ENCODE measurements around the gene COQ8B. TPM values are rescaled to one million over a fixed set of nuclear protein-coding genes. Genes with fewer than 3 reads are reported as not detected.

COQ8B gene
- total and polyA plus RNA-seq, 7 donors, result 24.7 to 59.3 (median 35.9) TPM

DNA sequence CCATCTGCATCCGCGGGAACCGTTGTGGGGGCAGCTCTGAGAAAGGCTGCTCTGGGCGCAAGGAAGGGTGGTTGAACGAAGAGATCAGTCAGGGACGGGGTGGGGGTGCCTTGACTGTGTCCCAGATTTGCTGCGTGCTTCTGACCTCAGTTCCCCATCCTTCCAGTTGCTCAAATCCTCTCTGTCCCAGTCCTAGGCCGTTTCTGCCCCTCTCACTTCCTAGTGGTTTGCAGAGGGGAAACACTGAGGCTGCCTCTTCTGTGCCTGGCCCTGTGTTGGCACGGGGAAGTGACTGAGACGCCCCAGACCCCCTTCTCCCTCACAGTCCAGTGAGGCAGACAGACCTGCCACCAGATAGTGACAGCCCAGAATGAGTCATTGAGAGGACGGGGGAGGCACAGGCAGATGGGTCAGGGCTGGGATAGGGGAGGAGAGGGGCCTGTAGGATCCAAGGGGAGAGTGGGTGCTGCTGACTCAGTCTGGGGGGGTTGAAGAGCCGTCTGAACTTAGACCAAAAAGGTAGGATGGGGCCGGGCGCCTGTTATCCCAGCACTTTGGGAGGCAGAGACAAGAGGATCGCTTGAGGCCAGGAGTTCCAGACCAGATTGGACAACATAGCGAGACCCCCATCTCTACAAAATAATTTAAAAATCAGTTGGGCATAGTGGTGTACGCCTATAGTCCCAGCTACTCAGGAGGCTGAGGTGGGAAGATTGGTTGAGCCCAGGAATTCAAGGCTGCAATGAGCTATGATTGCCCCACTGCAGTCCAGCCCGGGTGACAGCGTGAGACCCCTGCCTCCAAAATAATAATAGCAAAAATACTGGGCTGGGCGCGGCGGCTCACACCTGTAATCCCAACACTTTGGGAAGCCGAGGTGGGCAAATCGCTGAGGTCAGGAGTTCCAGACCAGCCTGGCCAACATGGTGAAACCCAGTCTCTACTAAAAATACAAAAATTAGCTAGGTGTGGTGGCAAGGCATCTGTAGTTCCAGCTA is 52.7 kb downstream of the COQ8B start:
- no peaks in the 10 kb centered on the region for H3K9me3 ChIP-seq
- peaks cover 0 to 16% (median 12%) of the 10 kb centered on the region in 4 donors for H3K4me1 ChIP-seq
- peak; percentile 74 for DNase-seq
- WGBS, 2 donors, result 49 to 51% methylated on average over 24 of the region's 24 CpGs
- H3K27me3 ChIP-seq, result no peaks in the 10 kb centered on the region
- peak overlapping the region; percentile 88 to 90 (median 90) for H3K27ac ChIP-seq
- intact Hi-C loops (cut with DNase I), result loop anchor here (2.0 to 5.0 kb wide), 3 partner anchors 39 to 481 kb away; no protein-coding TSS in a partner anchor
- no peak for TF ChIP-seq POLR2AphosphoS5 (IDR thresholded peaks at IDR 0.05)
- TF ChIP-seq EP300 (IDR thresholded peaks at IDR 0.05), result no peak
- TF ChIP-seq, protein P1, sequence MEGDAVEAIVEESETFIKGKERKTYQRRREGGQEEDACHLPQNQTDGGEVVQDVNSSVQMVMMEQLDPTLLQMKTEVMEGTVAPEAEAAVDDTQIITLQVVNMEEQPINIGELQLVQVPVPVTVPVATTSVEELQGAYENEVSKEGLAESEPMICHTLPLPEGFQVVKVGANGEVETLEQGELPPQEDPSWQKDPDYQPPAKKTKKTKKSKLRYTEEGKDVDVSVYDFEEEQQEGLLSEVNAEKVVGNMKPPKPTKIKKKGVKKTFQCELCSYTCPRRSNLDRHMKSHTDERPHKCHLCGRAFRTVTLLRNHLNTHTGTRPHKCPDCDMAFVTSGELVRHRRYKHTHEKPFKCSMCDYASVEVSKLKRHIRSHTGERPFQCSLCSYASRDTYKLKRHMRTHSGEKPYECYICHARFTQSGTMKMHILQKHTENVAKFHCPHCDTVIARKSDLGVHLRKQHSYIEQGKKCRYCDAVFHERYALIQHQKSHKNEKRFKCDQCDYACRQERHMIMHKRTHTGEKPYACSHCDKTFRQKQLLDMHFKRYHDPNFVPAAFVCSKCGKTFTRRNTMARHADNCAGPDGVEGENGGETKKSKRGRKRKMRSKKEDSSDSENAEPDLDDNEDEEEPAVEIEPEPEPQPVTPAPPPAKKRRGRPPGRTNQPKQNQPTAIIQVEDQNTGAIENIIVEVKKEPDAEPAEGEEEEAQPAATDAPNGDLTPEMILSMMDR (IDR thresholded peaks at IDR 0.05), result no peak
- TF ChIP-seq POLR2A (IDR thresholded peaks at IDR 0.05), result no peak
- peaks cover under 1 to 24% (median 9%) of the 10 kb centered on the region in 4 donors for H3K36me3 ChIP-seq
- peak overlapping the region; percentile 61 to 75 (median 65) for H3K4me3 ChIP-seq

DNA sequence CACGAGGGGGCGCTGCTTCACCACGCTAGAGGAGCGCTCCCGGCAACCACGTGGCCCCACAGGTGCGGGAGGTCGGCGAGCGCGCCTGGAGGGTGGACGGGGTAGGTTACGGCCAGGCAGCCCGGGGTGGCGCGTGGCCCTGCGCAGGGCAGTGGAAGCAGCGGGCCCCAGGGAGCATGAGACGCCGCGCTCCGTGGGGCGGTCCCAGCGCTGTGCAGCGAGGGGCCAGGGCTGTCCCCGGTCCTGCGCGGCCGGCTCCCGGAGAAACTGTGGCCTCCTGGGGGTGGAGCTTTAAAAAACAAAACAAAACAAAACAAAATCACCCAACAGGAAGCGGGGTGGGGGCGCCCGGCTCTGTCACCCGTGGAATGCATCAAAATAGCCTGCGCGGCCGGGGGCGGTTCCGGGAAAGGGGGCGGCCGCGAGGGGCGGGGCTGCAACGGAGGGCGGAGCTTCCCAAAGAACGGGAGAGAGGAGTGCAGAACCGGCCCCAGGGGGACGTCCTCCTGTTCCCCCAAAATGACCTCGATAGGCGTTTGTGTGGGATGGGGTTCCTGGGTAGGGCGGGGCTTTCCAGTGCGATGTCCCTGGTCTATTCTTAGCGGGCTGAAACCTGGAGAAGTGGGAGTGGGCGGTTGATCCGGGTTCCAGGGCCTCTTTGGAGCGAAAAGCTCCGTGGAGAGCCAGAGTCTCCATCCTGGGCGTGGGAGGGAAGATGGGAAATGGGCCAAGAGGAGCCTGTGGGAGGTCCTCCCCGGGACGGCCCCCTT is 53.6 kb downstream of the COQ8B start:
- intact Hi-C loops (cut with DNase I), result loop anchor here (1.0 to 5.0 kb wide), 4 partner anchors 40 to 482 kb away; no protein-coding TSS in a partner anchor
- Histone ChIP-seq H3K36me3 (peaks cover 0 to 15% (median 5%) of the 10 kb centered on the region in 4 donors), H3K27me3 (no peaks in the 10 kb centered on the region), H3K9me3 (no peaks in the 10 kb centered on the region), H3K27ac (peak overlapping the region; percentile 88 to 90 (median 90)), H3K4me1 (peaks cover 0 to 16% (median 12%) of the 10 kb centered on the region in 4 donors), H3K4me3 (peak overlapping the region; percentile 61 to 75 (median 65))
- TF ChIP-seq, protein P1 (IDR thresholded peaks at IDR 0.05), result peak; percentile 97 to 98 (median 97)
- TF ChIP-seq POLR2AphosphoS5 (IDR thresholded peaks at IDR 0.05) (peak; percentile 2 to 59 (median 40)), EP300 (IDR thresholded peaks at IDR 0.05) (no peak), POLR2A (IDR thresholded peaks at IDR 0.05) (no peak)
- 0 to 1% methylated on average over 60 of the region's 60 CpGs for WGBS, 2 donors
- peak; percentile 96 for DNase-seq

GRCh38 chr19:40661616-40662015 is 55.1 kb downstream of the COQ8B start:
- Histone ChIP-seq H3K27me3 (no peaks in the 10 kb centered on the region), H3K4me1 (peaks cover 0 to 16% (median 12%) of the 10 kb centered on the region in 4 donors), H3K4me3 (no peak overlapping the region), H3K36me3 (peaks cover 0 to under 1% (median 0%) of the 10 kb centered on the region in 4 donors), H3K27ac (peak overlapping the region in 1 of 4 donors; percentile 89), H3K9me3 (no peaks in the 10 kb centered on the region)
- 86 to 91% methylated on average over 1 of the region's 1 CpG for WGBS, 2 donors
- intact Hi-C loops (cut with DNase I), result loop anchor here (1.0 to 5.0 kb wide), 4 partner anchors 41 to 483 kb away; no protein-coding TSS in a partner anchor
- no peak for DNase-seq
- TF ChIP-seq POLR2A (IDR thresholded peaks at IDR 0.05) (no peak), EP300 (IDR thresholded peaks at IDR 0.05) (no peak), POLR2AphosphoS5 (IDR thresholded peaks at IDR 0.05) (no peak)
- TF ChIP-seq, protein P1 (IDR thresholded peaks at IDR 0.05), result no peak

DNA sequence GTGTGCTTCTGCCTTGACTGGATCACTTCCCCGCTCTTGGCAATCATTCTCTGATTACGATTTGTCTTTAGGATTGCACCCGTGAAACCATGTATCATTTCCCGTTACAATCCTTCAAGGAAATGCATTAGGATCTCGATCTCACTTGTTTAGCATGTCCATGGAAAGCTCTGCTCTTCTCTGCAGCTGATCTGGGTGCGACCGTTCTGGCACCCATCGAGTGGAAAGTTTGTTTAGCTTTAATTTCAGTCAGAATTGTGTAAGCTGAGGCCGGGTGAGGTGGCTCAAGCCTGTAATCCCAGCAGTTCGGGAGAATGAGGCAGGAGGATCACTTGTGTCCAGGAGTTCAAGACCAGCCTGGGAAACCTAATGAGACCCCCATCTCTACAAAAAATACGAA is 57.1 kb downstream of the COQ8B start:
- Histone ChIP-seq H3K9me3 (no peaks in the 10 kb centered on the region), H3K4me3 (no peak overlapping the region), H3K36me3 (no peaks in the 10 kb centered on the region), H3K4me1 (peaks cover 0 to 16% (median 12%) of the 10 kb centered on the region in 4 donors), H3K27me3 (no peaks in the 10 kb centered on the region), H3K27ac (peak overlapping the region in 1 of 4 donors; percentile 38)
- TF ChIP-seq EP300 (IDR thresholded peaks at IDR 0.05) (no peak), POLR2AphosphoS5 (IDR thresholded peaks at IDR 0.05) (no peak), POLR2A (IDR thresholded peaks at IDR 0.05) (no peak)
- TF ChIP-seq, protein P1 (IDR thresholded peaks at IDR 0.05), result no peak
- intact Hi-C loops (cut with DNase I), result no loop called here
- DNase-seq, result no peak
- WGBS, 2 donors, result 64 to 78% methylated on average over 11 of the region's 11 CpGs

Data from sigmoid colon (tissue), 7 donors.